Measurements from ENCODE around the gene CELF2. TPM values are rescaled to one million over a fixed set of nuclear protein-coding genes. Genes with fewer than 3 reads are reported as not detected.

Gene CELF2
- total RNA-seq (ENCODE audit: low replicate concordance): 7.6 and 28.4 TPM in 2 replicates

GRCh38 chr10:11017570-11018431 lies at the start of gene CELF2:
Gene CELF2 (plus strand): TSS chr10:11017872. CDS start chr10:11018090, 218 bp downstream.

